ENCODE results near the gene SNED1.
A peak's percentile ranks its signal among the peaks of the same experiment; 100 is the strongest.

SNED1 gene

GRCh38 chr2:241095594-241096290 is 97.3 kb downstream of the SNED1 start:
- Histone ChIP-seq H3K4me2 (no peak overlapping the region), H4K20me1 (ENCODE audit: insufficient read depth) (no peaks in the 10 kb centered on the region)

GRCh38 chr2:241096979-241097378 is 98.6 kb downstream of the SNED1 start:
- no peak overlapping the region for H3K4me2 ChIP-seq
- no peaks in the 10 kb centered on the region for H4K20me1 ChIP-seq (ENCODE audit: insufficient read depth)

More at GRCh38 chr2:241095594-241096290, 97.3 kb downstream of the SNED1 start:
- Histone ChIP-seq H2AFZ (ENCODE audit: low read depth) (no peak overlapping the region), H3K9ac (no peak overlapping the region), H3K27me3 (ENCODE audit: insufficient read depth, low read depth) (no peaks in the 10 kb centered on the region), H3K4me1 (ENCODE audit: low read depth, poor library complexity, severe bottlenecking) (no peaks in the 10 kb centered on the region), H3K4me3 (IDR thresholded peaks at IDR 0.05; ENCODE audit: insufficient read depth, low read depth, low read length) (no peak overlapping the region), H3K79me2 (ENCODE audit: insufficient read depth, low read depth) (peaks cover 27% of the 10 kb centered on the region; the same call in 1 of the 2 replicates), H3K36me3 (ENCODE audit: insufficient read depth) (peaks cover 4% of the 10 kb centered on the region; the same call in 1 of the 2 replicates), H3K27ac (no peak overlapping the region)
- no peak for TF ChIP-seq CTCF (conservative IDR thresholded peaks at IDR 0.05; ENCODE audit: low read depth, low read length)

GRCh38 chr2:241099246-241099645 is 100.8 kb downstream of the SNED1 start:
- Histone ChIP-seq H3K27me3 (ENCODE audit: insufficient read depth, low read depth) (no peaks in the 10 kb centered on the region), H3K36me3 (ENCODE audit: insufficient read depth) (peaks cover 4% of the 10 kb centered on the region; the same call in 1 of the 2 replicates), H3K9ac (no peak overlapping the region), H2AFZ (ENCODE audit: low read depth) (no peak overlapping the region), H3K27ac (no peak overlapping the region), H3K4me1 (ENCODE audit: low read depth, poor library complexity, severe bottlenecking) (peaks cover 10% of the 10 kb centered on the region), H4K20me1 (ENCODE audit: insufficient read depth) (no peaks in the 10 kb centered on the region), H3K4me3 (IDR thresholded peaks at IDR 0.05; ENCODE audit: insufficient read depth, low read depth, low read length) (no peak overlapping the region), H3K4me2 (no peak overlapping the region), H3K79me2 (ENCODE audit: insufficient read depth, low read depth) (peaks cover 40% of the 10 kb centered on the region; the same call in 1 of the 2 replicates)
- no peak for TF ChIP-seq CTCF (conservative IDR thresholded peaks at IDR 0.05; ENCODE audit: low read depth, low read length)

More at GRCh38 chr2:241096979-241097378, 98.6 kb downstream of the SNED1 start:
- TF ChIP-seq CTCF (conservative IDR thresholded peaks at IDR 0.05; ENCODE audit: low read depth, low read length), result no peak
- Histone ChIP-seq H3K27me3 (ENCODE audit: insufficient read depth, low read depth) (no peaks in the 10 kb centered on the region), H3K27ac (no peak overlapping the region), H3K4me1 (ENCODE audit: low read depth, poor library complexity, severe bottlenecking) (no peaks in the 10 kb centered on the region), H3K4me3 (IDR thresholded peaks at IDR 0.05; ENCODE audit: insufficient read depth, low read depth, low read length) (no peak overlapping the region), H3K36me3 (ENCODE audit: insufficient read depth) (peaks cover 4% of the 10 kb centered on the region; the same call in 1 of the 2 replicates), H3K9ac (no peak overlapping the region), H2AFZ (ENCODE audit: low read depth) (no peak overlapping the region), H3K79me2 (ENCODE audit: insufficient read depth, low read depth) (peaks cover 39% of the 10 kb centered on the region; the same call in 1 of the 2 replicates)

- Histone ChIP-seq H3K79me2 (ENCODE audit: insufficient read depth, low read depth) (peaks cover 40% of the 10 kb centered on the region; the same call in 1 of the 2 replicates), H3K4me1 (ENCODE audit: low read depth, poor library complexity, severe bottlenecking) (peaks cover 10% of the 10 kb centered on the region), H3K27ac (peak within 1 kb of the TSS; percentile 43)
These were observed 103.9 kb downstream of the SNED1 start, which contains the start of gene MTERF4 for GRCh38 chr2:241102239-241102803. Gene MTERF4, minus strand, starts transcription at chr2:241102287. Its CDS starts 14 bp downstream, at chr2:241102273.

More at GRCh38 chr2:241102239-241102803, 103.9 kb downstream of the SNED1 start, which contains the start of gene MTERF4:
- H4K20me1 ChIP-seq (ENCODE audit: insufficient read depth), result no peaks in the 10 kb centered on the region
- H3K36me3 ChIP-seq (ENCODE audit: insufficient read depth), result no peaks in the 10 kb centered on the region
- TF ChIP-seq CTCF (conservative IDR thresholded peaks at IDR 0.05; ENCODE audit: low read depth, low read length), result no peak
- peak within 1 kb of the TSS; percentile 85 for H3K9ac ChIP-seq
- H3K4me2 ChIP-seq, result peak within 1 kb of the TSS; percentile 88
- peak within 1 kb of the TSS; percentile 26 for H3K4me3 ChIP-seq (IDR thresholded peaks at IDR 0.05; ENCODE audit: insufficient read depth, low read depth, low read length)
- no peaks in the 10 kb centered on the region for H3K27me3 ChIP-seq (ENCODE audit: insufficient read depth, low read depth)
- H2AFZ ChIP-seq (ENCODE audit: low read depth), result peak within 1 kb of the TSS; percentile 88
